T-helper 1 cell (primary cell): Measurements from ENCODE around the gene SPCS1.
"Not testable (repeated sequence)": the region's sequence is repeated elsewhere in the genome, so short reads cannot be mapped to it uniquely, and the experiment has no call there.

Experiments used
- DNase-seq, 5 donors: peaks; one replicate each; pipeline ENCODE4 v3.0.0-alpha.2; 2012 to 2020
- total RNA-seq, 4 donors: gene quantifications; one replicate each; lab custom pipeline; 2026; lab: John Stamatoyannopoulos, UW

The SPCS1 gene
- 32.3 to 52.5 (median 44.6) reads per million in 4 donors for total RNA-seq

DNA sequence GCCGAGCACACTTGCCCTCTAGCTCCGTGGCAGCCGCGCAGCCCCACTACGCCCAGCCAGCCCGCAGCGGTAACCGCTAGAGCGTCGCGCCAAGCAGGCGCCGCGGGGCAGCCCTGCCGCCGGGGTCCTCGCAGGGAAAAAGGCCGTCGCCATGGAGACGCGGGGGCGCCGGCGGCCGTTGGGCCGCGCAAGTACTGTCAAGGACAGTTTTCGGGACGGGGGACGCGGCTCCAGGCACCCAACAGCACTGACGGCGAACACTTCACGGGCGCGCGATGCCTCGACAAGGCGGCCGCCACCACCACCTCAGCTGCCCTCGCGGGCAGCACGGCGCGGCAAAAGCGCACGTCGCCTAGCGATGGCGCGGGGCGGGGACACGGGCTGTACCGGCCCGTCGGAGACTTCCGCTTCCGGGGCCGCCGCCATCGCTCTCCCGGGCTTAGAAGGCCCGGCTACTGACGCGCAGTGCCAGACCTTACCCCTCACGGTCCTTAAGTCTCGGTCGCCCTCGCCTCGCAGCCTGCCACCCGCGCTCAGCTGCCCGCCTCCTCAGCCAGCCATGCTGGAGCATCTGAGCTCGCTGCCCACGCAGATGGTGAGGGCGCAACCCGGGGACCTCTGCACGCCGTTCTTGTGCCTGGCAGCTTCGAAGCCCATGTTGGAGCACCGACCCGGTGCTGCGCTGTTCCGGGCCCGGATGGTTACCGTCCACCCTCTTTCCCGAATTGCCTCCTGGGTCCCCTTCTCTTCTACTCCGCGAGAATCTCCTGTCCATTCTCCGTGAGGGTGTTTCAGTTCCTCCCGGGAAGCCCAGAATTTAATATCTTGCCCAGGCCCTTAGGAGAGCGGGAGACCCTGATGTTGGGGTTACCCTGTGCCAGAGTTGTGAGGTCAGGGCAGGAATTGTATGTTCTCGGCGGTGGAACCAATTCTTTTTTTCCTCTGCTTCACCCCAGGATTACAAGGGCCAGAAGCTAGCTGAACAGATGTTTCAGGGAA, at the start of gene SPCS1, which contains the start of gene GLT8D1:
Gene SPCS1 (plus strand): TSS at position 419 of the 999 bp plus-strand sequence. CDS start 141 bp downstream, at position 560.
Gene GLT8D1 (minus strand): TSS at position 104 of the 999 bp plus-strand sequence. CDS start 5,331 bp downstream, outside the sequence.
- peak; percentile 72 to 92 (median 79) for DNase-seq

DNA sequence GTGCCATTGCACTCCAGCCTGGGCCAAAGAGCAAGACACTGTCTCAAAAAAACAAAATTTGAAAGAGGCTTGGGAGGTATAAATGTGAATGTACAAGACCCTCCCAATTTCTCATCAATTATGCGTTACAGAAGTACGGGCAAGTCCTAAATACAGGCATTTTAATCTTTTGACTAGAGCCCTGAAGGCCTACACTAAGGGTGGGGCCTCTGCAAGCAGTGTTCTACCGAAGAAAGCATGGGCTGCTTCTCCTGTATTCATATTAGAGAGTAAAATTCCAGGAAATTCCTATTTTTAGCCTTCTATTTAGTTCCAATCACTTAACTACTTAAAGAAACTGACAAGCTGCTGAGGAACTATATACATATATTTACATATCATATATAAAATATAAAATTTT, 45.9 kb upstream of the SPCS1 start:
- no peak for DNase-seq

DNA sequence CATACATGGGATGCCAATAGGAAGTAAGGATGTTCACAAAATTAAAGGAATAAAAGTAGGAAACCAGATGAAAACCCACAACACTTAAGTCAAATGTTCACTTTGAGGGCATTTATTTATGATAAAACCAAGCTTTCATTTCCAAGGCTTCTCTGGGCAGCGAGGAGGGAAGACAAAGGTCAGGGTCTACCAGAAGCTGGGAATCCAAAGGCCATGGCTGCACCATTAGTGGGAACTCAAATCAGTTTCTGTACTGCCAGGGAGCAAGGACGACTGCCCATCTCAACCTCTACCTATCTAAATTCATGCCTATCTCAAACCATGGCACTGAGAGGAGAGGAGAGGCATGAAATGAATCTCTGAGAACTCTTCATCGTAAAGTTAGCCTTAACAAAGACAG, 42.8 kb upstream of the SPCS1 start:
- no peak for DNase-seq

DNA sequence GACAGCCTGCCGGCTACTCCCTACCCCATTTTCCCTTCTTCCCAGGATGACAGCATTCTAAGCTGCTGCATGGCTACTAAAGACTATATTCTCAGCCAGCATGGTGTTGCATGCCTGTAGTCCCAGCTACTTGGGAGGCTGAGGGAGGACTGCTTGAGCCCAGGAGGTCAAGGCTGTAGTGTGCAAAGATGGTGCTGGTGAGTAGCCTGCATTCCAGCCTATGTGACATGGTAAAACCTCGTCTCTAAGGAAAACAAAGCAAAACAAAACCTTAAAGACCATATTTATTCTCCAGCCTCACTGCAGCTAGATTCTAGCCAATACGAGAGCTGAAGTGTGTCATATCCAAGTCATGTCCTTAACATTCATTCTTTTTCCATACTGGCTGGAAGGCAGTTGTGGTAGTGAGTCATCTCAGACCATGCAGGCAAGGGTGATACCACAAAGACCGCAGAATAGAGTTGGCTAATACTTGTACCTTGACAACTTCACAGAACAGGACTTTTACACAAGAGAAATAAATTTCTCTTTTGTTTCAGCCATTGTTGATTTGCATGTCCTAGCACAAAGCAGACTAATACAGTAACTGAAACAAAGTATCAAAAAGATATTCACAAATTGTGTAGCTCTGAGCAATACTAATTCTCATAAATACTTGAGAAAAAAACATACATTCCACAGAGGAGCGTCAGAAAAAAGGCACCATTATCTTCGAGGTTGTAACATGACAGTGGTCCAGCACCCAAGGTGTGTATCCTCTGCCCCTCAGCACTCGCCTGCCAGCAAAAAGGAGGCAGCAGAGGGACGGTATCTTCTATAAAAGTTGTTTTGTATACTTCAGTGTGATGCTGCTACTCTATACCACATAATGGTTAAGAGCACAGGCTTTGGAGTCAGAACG, 35.0 kb upstream of the SPCS1 start:
- DNase-seq = peak in 1 of 5 donors; percentile 83

DNA sequence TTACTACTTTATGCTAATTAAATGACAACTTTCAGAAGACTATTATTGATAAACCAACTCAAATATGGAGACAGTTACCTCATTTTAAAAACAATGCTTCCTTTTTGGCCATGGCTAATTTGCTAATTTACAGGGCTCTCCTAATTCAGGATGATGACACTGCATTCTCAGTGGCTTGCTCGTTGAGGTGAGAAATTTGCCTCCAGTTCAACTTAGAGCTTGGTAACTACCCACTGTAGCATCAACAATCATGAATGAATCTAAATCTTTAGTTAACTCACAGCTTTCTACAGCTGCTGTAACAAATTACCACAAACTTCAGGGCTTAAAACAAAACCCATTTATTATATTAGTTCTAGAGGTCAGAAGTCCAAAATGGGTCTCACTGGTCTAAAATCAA, 34.2 kb upstream of the SPCS1 start:
- DNase-seq = peak in 1 of 5 donors; percentile 13

DNA sequence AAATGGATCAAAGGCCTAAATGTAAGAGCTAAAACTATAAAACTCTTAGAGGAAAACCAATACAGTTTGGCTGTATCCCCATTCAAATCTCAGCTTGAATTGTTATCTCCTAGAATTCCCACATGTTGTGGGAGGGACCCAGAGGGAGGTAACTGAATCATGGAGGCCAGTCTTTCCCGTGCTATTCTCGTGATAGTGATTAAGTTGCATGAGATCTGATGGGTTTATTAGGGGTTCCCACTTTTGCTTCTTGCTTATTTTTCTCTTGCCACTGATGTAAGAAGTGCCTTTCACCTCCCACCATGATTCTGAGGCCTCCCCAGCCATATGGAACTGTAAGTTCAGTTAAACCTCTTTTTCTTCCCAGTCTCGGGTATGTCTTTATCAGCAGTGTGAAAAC, 29.7 kb upstream of the SPCS1 start:
- DNase-seq = not testable (repeated sequence)

DNA sequence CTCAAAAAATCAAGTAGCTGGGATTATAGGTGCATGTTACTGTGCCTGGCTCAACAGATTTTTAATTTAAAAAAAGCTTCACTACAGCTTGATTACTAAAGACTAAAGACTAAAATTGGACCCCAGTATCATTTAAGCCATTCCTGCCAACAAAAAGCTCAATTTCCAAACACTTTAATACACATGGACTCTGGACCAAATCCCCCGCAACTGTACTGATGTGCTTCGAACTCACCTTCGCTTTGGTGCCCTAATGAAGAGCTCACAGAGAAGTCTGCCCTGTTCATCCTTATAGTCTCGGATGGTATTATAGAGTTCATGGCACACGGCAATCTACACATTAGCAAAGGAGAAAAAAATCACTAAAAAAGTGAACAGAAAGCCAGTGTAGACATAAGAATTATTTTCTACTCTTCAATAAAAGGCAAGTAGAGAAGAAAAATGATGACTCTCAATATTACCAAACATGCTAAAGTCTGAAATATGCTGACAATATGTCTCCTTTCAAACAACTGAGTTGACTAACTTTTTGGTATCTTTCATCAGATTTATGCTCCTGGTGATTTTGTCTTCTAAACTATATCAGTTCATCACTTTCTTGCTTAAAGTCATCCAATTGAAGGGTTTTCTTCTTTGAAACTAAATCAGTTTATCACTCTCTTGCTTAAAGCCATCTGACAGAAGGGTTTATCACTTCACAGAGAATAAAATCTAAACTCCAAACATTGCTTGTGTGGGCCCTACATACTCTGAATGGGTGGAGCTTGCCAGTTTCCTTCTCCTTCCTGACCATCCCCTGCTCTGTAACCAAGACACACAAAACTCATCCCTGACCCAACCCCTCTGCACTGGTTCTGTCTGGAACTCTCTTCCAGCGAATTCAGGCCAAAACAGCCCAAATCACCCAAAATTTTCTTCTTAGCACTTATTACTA, 27.4 kb upstream of the SPCS1 start:
- DNase-seq = no peak

DNA sequence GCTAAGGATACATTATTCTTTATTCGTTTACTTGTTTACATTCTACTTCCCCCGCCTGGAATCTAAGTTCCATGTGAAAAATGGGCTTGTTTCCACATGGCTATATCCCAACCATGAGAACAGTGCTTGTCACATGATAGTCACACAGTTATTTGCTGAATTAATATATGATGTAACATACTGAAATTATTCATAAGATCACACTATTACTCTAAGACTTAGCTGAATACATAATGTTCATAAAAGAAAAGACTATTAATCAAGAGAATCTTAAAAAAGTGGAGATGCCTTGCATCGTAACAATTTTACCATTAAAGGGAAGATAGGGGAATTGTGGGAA, 26.7 kb upstream of the SPCS1 start:
- no peak for DNase-seq

DNA sequence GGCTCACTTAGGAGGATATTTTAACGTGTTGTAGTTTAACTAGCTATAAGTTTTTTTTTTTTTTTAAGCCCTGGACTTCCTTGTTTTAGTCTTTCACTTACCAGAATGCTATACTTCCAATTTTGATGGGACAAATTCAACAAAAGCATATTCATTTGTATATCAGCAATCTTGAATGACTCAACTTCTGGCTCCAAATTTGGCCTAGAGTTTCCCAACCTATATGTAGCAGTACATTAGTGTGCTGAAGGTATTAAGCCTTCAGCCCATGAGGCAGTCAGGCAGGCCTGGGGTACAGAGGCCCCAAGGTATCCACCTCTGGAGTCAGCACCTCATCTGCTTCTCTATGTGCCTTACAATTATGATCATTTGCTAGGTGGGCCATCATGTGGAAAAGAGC, 26.1 kb upstream of the SPCS1 start:
- no peak for DNase-seq

DNA sequence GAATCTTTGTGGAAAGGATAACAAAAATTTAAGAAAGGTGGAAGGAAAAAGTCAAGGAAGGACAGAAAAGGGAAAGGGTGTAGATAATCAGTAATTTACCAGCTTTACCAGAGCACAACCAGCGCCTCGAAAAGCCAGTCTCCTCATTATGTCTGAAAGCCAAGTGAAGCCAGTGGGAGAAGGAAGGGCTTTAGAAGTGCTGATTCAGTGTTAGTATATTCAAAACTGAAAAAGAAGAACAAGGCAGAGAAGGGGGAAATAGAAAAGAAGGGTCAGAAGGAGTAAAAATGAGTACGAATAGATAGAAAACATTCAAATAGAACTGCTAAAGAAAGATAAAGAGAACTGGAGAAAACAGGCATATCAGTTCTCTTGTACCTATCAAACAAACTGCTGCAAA, 24.3 kb upstream of the SPCS1 start:
- no peak for DNase-seq

DNA sequence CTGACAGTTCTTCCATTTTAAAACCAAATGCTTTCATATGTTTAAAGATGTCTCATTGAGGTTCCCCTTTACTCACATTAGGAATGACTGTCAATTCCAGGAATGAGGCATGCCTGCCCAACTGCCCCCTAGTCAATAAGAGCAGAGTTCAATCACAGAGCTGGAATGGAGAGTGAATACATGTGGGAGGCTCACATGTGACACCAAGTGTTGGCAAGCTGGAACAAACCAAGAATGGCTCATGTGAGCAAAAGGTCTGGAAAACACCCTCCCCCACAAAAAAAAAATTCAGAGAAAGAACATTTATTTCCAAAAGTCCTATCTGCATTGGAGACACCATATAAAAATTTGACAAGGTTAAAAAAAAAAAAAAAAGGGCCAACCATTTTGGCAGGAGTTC, 23.9 kb upstream of the SPCS1 start:
- peak in 1 of 5 donors; percentile 28 for DNase-seq

DNA sequence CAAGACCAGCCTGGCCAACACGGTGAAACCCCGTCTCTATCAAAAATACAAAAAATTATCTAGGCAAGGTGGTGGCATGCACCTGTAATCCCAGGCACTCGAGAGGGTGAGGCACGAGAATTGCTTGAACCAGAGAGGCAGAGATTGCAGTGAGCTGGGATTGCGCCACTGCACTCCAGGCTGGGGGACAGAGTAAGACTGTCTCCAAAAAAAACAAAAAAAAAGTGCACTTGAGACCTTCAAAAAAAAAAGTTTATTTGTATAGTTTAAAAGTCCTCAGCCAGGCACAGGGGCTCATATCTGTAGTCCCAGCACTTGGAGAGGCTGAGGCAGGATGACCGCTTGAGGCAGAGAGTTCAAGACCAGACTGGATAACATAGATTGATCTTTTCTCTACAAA, 22.3 kb upstream of the SPCS1 start:
- no peak for DNase-seq

DNA sequence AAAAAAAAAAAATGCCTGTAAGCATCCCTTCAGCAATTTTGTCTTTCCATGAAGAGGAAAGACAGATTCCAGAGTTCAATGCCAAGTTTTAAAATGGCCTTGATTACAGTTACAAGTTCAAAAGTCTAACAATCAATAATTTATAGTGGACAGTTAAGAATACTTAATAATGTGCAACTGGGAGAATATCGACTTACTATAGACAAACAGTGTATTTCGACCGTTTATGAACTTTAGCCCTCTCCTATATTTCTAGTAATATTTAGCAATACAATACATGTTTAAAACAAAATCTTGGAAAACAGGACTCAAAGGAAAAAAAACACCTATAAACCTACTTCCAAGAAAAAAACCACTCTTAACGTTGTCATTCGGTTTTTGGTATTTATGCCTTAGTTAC, 21.7 kb upstream of the SPCS1 start:
- DNase-seq = no peak

DNA sequence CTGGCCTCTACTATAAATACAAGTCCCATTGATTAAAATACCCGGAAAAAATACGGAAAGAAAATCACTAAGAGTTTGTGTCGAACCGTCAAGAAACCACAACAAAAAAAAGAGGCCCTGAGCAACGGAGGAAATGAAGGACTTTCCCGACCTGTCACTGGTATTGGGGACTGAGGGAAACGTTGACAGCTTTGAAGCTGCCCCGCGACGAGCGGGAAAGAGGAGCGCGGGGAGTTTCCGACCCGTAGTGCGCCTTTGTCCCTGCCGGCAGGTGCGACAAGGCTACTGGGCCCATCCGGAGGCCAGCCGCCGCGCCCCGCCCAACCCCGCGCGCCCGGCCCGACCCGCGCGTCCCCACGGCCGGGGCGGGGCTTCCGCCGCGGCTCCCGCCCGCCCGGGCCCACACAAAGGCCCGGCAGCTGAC, 20.6 kb upstream of the SPCS1 start:
- peak; percentile 69 to 85 (median 77) for DNase-seq

DNA sequence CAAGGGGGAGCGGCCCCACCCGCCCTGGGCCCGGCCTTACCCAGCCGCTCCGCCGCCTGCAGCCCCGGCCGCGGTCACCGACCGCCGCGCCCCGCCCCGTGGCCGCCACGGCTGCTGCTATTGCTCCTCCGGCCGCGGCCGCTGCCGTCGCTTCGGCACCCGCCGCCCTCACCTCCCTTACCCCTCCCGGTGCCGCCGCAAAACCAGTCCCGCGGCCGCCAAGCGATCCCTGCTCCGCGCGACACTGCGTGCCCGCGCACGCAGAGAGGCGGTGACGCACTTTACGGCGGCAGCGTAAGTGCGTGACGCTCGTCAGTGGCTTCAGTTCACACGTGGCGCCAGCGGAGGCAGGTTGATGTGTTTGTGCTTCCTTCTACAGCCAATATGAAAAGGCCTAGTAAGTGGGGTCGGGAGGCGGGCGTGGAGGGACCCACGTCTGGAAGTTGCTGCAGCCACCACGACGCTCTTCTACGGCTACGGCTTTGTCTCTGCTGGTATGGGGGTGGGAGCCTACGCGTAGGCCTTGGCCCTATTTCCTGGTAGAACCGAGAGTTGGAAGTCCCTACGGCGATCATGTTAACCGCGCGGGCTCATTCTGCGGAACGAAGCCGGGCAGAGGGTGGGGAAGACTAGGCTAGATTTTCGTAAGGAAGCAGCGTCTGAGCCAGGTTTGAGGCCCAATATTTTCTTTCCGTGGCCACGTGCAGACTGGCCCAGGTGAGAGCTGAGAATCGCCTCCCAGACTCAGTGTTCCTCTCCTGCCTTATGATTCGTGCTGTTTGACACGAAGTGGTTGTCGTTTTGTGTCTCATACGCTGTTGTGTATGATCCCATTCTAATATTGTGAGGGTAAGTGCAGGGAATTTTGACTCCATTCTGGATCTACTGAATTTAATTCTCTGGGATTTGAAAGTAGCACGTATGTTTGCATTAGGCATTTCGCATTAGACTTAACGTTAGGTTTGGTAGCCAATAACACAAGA, 19.9 kb upstream of the SPCS1 start, which contains the start of the genes GNL3 and PBRM1:
Gene GNL3 (plus strand): TSS at position 324 of the 983 bp plus-strand sequence. CDS start 61 bp downstream, at position 385.
Gene PBRM1 (minus strand): TSS at position 205 of the 983 bp plus-strand sequence.
- DNase-seq = peak; percentile 88 to 98 (median 89)

DNA sequence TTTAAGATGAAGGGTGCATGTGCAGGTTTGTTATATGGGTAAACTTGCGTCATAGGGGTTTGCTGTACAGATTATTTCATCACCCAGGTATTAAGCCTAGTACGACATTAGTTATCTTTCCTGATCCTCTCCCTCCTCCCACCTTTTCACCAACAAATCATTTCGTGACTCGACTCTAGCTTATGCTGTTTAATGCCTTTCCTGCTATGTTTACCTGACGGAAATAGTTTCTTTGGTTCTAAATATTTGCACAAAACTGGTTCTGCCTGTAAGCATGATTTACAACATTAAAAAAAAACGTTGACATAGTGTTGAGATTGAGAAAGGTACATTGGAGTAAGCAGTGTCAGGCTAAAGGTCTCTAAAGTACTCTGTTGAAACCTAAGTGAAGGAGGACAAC, 17.6 kb upstream of the SPCS1 start:
- DNase-seq = no peak

DNA sequence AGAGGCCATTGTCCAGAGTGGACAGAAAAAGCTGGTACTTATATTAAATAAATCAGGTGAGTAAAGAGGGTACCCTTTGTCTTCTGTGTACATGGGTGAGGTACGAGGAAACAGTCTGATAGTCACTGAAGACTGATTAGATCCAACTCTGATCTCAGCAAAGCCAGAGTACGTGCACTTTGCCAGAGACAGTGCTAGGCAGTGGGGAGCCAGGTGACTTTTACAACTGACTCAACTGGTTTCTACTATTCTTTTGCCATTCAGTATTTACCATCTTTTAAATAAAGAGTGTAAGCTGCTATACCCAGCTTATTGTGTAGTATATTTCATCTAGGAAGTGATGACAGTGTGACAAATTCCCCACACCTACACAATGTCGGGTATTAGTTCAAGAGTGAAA, 16.8 kb upstream of the SPCS1 start:
- no peak for DNase-seq

DNA sequence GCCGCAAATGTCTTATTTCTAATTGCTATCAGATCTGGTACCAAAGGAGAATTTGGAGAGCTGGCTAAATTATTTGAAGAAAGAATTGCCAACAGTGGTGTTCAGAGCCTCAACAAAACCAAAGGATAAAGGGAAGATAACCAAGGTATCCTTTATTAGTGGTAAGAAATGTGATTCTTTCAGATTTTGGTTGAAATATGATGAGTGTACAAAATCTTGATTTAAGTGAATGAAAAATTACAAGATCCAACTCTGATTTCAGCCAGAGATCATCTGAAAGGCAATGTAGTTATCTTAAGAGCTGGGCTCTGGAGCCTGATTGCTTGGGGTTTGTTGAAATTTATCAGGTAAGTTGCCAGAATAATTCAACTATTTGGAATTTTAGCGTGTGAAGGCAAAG, 15.3 kb upstream of the SPCS1 start:
- DNase-seq = no peak

DNA sequence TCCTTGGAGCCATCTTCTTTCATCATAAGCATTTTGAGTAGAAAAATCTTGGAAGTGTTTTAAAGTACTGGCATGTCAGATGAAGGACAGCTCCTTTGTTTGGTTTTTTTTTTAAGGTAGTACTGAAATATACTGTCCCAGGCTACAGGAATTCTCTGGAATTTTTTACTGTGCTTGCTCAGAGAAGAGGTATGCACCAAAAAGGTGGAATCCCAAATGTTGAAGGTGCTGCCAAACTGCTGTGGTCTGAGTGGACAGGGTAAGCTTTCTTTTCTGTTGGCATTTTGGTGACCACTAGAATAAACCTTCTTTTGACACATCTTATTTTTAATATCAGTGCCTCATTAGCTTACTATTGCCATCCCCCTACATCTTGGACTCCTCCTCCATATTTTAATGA, 12.8 kb upstream of the SPCS1 start:
- no peak for DNase-seq

DNA sequence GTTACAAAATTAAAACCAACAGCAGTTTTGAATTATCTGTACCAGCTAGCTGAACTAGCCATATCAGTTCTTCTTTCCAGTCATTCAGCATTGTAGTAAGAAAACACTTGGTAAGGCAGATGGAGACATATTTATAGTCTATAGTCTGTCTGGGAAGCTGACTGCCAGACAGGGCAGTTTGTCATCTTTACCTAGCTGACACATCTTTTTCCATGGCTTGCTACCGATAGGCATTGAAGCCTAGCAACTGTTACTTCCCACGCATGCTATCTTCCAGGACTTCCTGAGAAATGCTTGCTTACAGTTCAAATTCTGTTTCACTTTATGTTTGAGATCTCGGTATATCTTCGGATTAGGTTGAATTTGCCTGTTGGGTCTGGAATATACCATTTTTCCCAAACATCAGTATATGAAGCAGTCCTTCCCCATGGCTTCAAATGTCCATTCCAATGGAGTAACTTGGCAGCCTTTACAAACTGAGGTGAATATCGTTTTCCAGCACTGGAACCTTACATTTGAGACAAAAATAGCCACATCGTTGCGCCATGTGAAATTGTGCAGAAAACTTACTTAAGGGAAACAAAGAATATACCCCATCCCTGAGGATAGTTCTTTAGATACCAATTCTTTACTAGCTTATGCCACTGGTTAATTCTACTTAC, 11.2 kb upstream of the SPCS1 start:
- no peak for DNase-seq
